Panc1 (cell line): ENCODE results near the gene ARHGAP6. TPM values are rescaled to one million over a fixed set of nuclear protein-coding genes. Genes with fewer than 3 reads are reported as not detected.

ENCODE experiments used
- ATAC-seq: fragments of 200-7000 bp; cut with Tn5 transposase; 2 replicates; pipeline ENCODE4 v1.9.1; 2020; ENCODE audit warnings: mild to moderate bottlenecking, moderate library complexity
- BruUV-seq: library from RNA; stranded (reverse); fragments of 400-500 nt; replicated peaks from 2 replicates; lab custom pipeline; 2021; lab: Mats Ljungman, UMichigan
- CTCF ChIA-PET: fragments of 300-600 bp; sonication (Branson Sonifier 250); formaldehyde crosslinking; loops from one replicate; lab custom pipeline; 2022; ENCODE audit warnings: antibody characterized with exemption; lab: Charles Lee
- POLR2A ChIA-PET: fragments of 300-600 bp; sonication (Branson Sonifier 250); formaldehyde crosslinking; loops from one replicate; lab custom pipeline; 2022; ENCODE audit warnings: antibody characterized with exemption; lab: Charles Lee
- DNase-seq: peaks from one replicate; pipeline ENCODE4 v3.0.0-alpha.2; 2010; ENCODE audit warnings: low read depth, low spot score
- H3K27ac ChIP-seq: 2 replicates; pipeline ENCODE4 v1.5.1; 2011; ENCODE audit warnings: mild to moderate bottlenecking, low read length, inconsistent platforms
- H3K27me3 ChIP-seq: fragments of 200-500 bp; sonication (Bioruptor generic); 2 replicates; pipeline ENCODE4 v1.6.0; 2014; ENCODE audit warnings: low read length, inconsistent platforms; ENCODE audit not compliant: control insufficient read depth, insufficient read depth
- H3K36me3 ChIP-seq: fragments of 200-500 bp; sonication (Bioruptor generic); 2 replicates; pipeline ENCODE4 v1.5.1; 2014; ENCODE audit warnings: inconsistent platforms, mild to moderate bottlenecking, low read length, moderate library complexity; ENCODE audit not compliant: control insufficient read depth, insufficient read depth
- H3K4me1 ChIP-seq: 2 replicates; pipeline ENCODE4 v1.5.1; 2011; ENCODE audit warnings: inconsistent platforms, mild to moderate bottlenecking, low read length, moderate library complexity; ENCODE audit not compliant: control insufficient read depth, insufficient read depth
- H3K4me3 ChIP-seq, 2 experiments: 2 replicates each; pipeline ENCODE4 v1.5.1; 2011 to 2012; ENCODE audit warnings: low read depth in 2 of 2, low read length in 2 of 2, mild to moderate bottlenecking in 2 of 2, inconsistent platforms in 1 of 2, moderate library complexity in 1 of 2
- H3K9me3 ChIP-seq: fragments of 200-500 bp; sonication (Bioruptor generic); 2 replicates; pipeline ENCODE4 v1.5.1; 2014; ENCODE audit warnings: low read depth, mild to moderate bottlenecking, inconsistent platforms, low read length, moderate library complexity; ENCODE audit not compliant: control insufficient read depth, insufficient read depth
- POLR2AphosphoS5 ChIP-seq: IDR thresholded peaks from 2 replicates; pipeline ENCODE4 v1.6.1; 2012; ENCODE audit warnings: mild to moderate bottlenecking, low read depth, low read length, moderate library complexity
- SIN3A ChIP-seq: IDR thresholded peaks from 2 replicates; pipeline ENCODE4 v1.6.1; 2012; ENCODE audit warnings: low read depth, mild to moderate bottlenecking, low read length, moderate library complexity, borderline replicate concordance; ENCODE audit not compliant: insufficient read depth
- TCF7L2 ChIP-seq: IDR thresholded peaks from 2 replicates; pipeline ENCODE4 v1.6.1; 2011; ENCODE audit warnings: mild to moderate bottlenecking, low read depth, low read length, inconsistent platforms
- in situ Hi-C: cut with HindIII; loops from 2 replicates; pipeline ENCODE4 v1.10.0; 2016; ENCODE audit warnings: low sequenced_read_pairs, low pct_unique_long_range_greater_than_20kb
- intact Hi-C: fragments of 100-400 bp; cut with micrococcal nuclease; formaldehyde crosslinking; loops from one replicate; pipeline ENCODE4 v1.10.0; 2022; ENCODE audit not compliant: unreplicated experiment
- total RNA-seq: library from RNA; stranded (reverse); gene quantifications from one replicate; pipeline ENCODE4 v1.2.1, GENCODE V29; 2021; ENCODE audit not compliant: unreplicated experiment
- TF ChIP-seq, protein P1 (sequence below), 2 experiments: IDR thresholded peaks; 2 replicates each; pipeline ENCODE4 v1.6.1; 2011 to 2012; ENCODE audit warnings: low read depth in 2 of 2, control low read depth in 1 of 2, low read length in 1 of 2, mild to moderate bottlenecking in 1 of 2, moderate library complexity in 1 of 2; ENCODE audit not compliant: insufficient read depth in 1 of 2
- TF ChIP-seq, protein P2 (sequence below): fragments of 450-650 bp; IDR thresholded peaks from 2 replicates; pipeline ENCODE4 v1.5.1; 2017; ENCODE audit warnings: mild to moderate bottlenecking

Gene ARHGAP6
- total RNA-seq, 1 experiment from 2014 or later: 0.13 TPM

DNA sequence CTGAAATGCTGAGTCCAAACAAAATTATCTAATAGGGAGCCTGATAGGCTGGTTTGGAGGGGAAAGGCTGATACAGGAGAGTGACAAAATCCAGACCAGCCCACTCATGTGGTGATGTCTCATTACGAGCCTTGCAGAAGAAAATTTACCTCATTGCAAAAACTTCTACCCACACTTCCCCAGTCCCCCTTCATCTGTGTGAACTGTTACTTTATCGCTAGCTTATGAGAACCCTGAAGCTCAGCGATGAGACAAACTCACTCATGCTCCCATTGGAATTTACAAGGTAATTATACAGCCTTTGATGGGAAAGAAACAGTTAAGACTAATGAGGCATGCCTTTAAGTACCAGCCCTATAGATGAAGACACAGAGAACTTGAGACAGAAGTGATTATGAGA lies 76.1 kb downstream of the ARHGAP6 start:
- TF ChIP-seq POLR2AphosphoS5: no peak
- TF ChIP-seq, protein P1, sequence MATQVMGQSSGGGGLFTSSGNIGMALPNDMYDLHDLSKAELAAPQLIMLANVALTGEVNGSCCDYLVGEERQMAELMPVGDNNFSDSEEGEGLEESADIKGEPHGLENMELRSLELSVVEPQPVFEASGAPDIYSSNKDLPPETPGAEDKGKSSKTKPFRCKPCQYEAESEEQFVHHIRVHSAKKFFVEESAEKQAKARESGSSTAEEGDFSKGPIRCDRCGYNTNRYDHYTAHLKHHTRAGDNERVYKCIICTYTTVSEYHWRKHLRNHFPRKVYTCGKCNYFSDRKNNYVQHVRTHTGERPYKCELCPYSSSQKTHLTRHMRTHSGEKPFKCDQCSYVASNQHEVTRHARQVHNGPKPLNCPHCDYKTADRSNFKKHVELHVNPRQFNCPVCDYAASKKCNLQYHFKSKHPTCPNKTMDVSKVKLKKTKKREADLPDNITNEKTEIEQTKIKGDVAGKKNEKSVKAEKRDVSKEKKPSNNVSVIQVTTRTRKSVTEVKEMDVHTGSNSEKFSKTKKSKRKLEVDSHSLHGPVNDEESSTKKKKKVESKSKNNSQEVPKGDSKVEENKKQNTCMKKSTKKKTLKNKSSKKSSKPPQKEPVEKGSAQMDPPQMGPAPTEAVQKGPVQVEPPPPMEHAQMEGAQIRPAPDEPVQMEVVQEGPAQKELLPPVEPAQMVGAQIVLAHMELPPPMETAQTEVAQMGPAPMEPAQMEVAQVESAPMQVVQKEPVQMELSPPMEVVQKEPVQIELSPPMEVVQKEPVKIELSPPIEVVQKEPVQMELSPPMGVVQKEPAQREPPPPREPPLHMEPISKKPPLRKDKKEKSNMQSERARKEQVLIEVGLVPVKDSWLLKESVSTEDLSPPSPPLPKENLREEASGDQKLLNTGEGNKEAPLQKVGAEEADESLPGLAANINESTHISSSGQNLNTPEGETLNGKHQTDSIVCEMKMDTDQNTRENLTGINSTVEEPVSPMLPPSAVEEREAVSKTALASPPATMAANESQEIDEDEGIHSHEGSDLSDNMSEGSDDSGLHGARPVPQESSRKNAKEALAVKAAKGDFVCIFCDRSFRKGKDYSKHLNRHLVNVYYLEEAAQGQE (IDR thresholded peaks at IDR 0.05; ENCODE audit: insufficient read depth in 1 of 2, low read depth in 2 of 2, low read length in 1 of 2): no peak
- TF ChIP-seq TCF7L2: no peak
- TF ChIP-seq, protein P2, sequence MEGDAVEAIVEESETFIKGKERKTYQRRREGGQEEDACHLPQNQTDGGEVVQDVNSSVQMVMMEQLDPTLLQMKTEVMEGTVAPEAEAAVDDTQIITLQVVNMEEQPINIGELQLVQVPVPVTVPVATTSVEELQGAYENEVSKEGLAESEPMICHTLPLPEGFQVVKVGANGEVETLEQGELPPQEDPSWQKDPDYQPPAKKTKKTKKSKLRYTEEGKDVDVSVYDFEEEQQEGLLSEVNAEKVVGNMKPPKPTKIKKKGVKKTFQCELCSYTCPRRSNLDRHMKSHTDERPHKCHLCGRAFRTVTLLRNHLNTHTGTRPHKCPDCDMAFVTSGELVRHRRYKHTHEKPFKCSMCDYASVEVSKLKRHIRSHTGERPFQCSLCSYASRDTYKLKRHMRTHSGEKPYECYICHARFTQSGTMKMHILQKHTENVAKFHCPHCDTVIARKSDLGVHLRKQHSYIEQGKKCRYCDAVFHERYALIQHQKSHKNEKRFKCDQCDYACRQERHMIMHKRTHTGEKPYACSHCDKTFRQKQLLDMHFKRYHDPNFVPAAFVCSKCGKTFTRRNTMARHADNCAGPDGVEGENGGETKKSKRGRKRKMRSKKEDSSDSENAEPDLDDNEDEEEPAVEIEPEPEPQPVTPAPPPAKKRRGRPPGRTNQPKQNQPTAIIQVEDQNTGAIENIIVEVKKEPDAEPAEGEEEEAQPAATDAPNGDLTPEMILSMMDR: no peak
- no peak for TF ChIP-seq SIN3A

DNA sequence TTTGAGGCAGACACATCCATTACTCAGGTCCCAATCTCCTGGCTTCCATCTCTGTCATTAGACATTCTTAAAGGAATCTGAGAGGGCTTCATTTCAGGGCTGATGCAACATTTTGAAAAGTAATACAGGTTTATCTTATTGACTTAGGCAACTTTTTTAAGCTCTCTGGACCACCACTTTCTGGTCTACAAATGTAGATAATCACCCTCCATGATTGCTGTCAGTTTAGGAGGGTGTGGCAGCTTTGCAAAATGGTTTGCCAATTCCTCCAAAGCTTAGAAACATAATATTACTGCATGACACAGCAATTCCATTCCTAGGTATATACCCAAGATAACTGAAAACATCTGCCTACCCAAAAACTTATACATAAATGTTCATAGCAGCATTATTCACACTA lies 77.6 kb downstream of the ARHGAP6 start:
- Histone ChIP-seq H3K27me3 (no peaks in the 10 kb centered on the region), H3K27ac (no peak overlapping the region), H3K36me3 (no peaks in the 10 kb centered on the region), H3K4me1 (no peaks in the 10 kb centered on the region), H3K4me3 (no peak overlapping the region), H3K9me3 (no peaks in the 10 kb centered on the region)
- no peak for ATAC-seq
- TF ChIP-seq TCF7L2 (no peak), POLR2AphosphoS5 (no peak)
- TF ChIP-seq, protein P2: no peak
- TF ChIP-seq, protein P1 (IDR thresholded peaks at IDR 0.05; ENCODE audit: insufficient read depth in 1 of 2, low read depth in 2 of 2, low read length in 1 of 2): no peak
- in situ Hi-C loops: no loop called here
- no TSS peak for BruUV-seq
- ChIA-PET POLR2A (no interaction called here), CTCF (no interaction called here)
- no peak for DNase-seq
- intact Hi-C loops: no loop called here

More for the DNA sequence above, 76.1 kb downstream of the ARHGAP6 start:
- Histone ChIP-seq H3K4me3 (no peak overlapping the region), H3K27ac (no peak overlapping the region), H3K4me1 (no peaks in the 10 kb centered on the region), H3K9me3 (no peaks in the 10 kb centered on the region), H3K27me3 (no peaks in the 10 kb centered on the region), H3K36me3 (no peaks in the 10 kb centered on the region)
- ATAC-seq (no peak), DNase-seq (no peak)
- BruUV-seq: no TSS peak
- CTCF ChIA-PET: no interaction called here
- POLR2A ChIA-PET: no interaction called here
- intact Hi-C loops: no loop called here
- in situ Hi-C loops: no loop called here
